ENCODE measurements around the gene SLAIN2. TPM values are rescaled to one million over a fixed set of nuclear protein-coding genes. Genes with fewer than 3 reads are reported as not detected.

Gene SLAIN2
- total RNA-seq, 2 experiments from 2014 or later = 58.8 to 96.5 TPM

DNA sequence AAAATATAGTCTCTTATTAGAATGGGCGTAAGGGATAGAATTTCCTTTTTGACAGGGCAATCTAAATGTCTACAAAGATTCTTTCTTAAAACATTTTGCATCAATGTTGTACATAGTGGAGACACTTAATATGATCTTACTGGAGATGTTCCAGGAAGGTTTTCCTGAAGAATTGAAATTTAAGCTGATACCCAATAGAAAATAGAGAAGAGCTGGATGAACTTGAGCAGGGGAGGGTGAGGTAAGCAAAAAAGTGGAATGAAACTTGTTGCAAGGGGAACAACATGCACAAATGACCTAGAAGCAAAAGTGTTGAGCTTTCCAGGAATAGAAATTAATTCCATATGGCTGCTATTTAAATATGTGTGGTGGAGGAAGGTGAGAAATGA lies 19.7 kb downstream of the SLAIN2 start:
- Mint-ChIP-seq H3K27ac (no peak overlapping the region), H3K36me3 (ENCODE audit: low read depth) (peaks cover 11% of the 10 kb centered on the region), H3K4me1 (no peaks in the 10 kb centered on the region), H3K9me3 (no peaks in the 10 kb centered on the region), H3K27me3 (no peaks in the 10 kb centered on the region), H3K4me3 (no peak overlapping the region)
- ChIA-PET CTCF (interaction anchor here (0.6 kb wide), 1 partner anchor 590 kb away, joined by 3 read pairs; no protein-coding TSS in a partner anchor), POLR2A (no interaction called here)
- no peak for DNase-seq

DNA sequence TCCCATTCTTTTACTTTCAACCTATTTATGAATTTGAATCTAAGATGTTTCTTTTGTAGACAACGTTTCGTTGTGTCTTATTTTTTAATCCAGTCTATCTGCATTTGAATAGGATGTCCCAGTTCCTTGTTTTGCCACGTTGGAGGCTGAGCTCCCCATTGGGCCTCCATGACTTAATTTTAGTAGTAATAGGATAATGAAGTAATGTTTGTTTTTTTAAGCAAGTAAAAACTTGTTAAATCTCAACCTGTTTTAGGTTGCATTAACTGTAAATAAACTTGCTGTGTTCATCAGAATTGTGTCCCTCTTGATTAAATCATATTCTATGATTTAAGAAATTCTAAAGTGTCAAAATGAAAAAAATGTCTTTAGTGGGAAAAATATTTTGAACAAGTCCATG lies 25.3 kb downstream of the SLAIN2 start:
- Mint-ChIP-seq H3K36me3 (ENCODE audit: low read depth) (peaks cover 10% of the 10 kb centered on the region), H3K4me1 (peaks cover 7% of the 10 kb centered on the region), H3K27ac (no peak overlapping the region), H3K9me3 (no peaks in the 10 kb centered on the region), H3K4me3 (no peak overlapping the region), H3K27me3 (no peaks in the 10 kb centered on the region)
- ChIA-PET CTCF (no interaction called here), POLR2A (no interaction called here)
- DNase-seq = no peak

DNA sequence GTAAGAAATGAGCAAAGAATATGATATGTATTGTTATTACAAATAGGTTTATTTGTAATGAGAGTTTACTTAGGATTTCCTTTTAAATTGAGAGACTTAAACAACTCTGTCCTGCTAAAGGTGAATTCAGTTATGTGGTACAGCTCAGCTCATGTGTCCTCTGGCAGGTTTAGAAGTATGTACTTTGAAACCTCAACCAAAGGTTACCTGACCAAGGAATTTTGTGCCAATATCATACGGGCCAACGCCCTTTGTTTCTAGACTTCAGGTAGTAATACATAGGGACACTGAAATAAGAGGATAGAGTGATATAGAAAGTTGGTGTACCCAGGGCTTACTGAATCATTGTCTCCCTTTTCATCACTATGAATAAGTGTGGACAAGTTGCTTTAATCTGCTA lies 25.7 kb downstream of the SLAIN2 start:
- ChIA-PET POLR2A (no interaction called here), CTCF (no interaction called here)
- Mint-ChIP-seq H3K36me3 (ENCODE audit: low read depth) (peaks cover 10% of the 10 kb centered on the region), H3K4me3 (no peak overlapping the region), H3K27ac (no peak overlapping the region), H3K4me1 (peaks cover 7% of the 10 kb centered on the region), H3K9me3 (no peaks in the 10 kb centered on the region), H3K27me3 (no peaks in the 10 kb centered on the region)
- no peak for DNase-seq

DNA sequence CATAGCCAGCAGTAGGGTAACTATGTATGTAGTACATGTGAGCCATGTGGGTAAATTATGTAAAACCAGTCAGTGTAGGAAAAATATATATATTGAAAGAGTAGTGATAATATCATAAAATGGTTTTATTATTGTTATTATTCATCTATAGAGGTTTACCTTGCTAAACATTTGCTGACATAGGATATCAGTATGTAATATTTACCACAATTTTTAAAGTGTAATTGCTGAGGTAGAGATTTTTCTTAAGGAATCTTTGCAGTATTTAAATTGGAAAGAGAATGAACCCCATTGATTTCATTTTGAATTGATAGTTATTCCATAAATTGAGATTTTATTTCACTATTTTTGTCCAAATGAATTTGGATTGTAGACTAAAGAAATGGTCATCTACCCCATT lies 27.1 kb downstream of the SLAIN2 start:
- CTCF ChIA-PET = no interaction called here
- H3K27ac Mint-ChIP-seq = no peak overlapping the region
- H3K27me3 Mint-ChIP-seq = no peaks in the 10 kb centered on the region
- H3K4me1 Mint-ChIP-seq = peaks cover 7% of the 10 kb centered on the region
- H3K9me3 Mint-ChIP-seq = no peaks in the 10 kb centered on the region
- no peak overlapping the region for H3K4me3 Mint-ChIP-seq
- H3K36me3 Mint-ChIP-seq (ENCODE audit: low read depth) = peaks cover 12% of the 10 kb centered on the region
- POLR2A ChIA-PET = no interaction called here
- no peak for DNase-seq

DNA sequence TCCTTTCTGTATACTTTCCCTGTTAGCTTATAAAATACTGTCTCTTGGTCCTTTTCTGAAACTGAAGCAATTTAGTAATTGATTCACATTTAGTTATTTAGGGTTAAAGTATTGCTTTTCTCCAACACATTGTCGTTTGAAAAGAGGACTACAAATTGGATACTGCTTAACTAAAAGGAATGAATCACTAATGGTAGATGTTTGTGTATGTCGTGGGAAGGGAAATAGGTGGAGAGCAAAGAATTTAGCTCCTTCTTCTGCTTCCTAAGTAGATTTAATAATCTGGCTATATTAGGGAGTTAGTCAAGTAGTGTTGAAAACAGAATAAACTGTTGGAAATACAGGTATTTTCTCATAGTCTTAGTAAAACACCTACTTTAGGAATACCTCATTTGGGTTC lies 27.9 kb downstream of the SLAIN2 start:
- H3K9me3 Mint-ChIP-seq = no peaks in the 10 kb centered on the region
- CTCF ChIA-PET = no interaction called here
- H3K4me1 Mint-ChIP-seq = peaks cover 7% of the 10 kb centered on the region
- no peak overlapping the region for H3K27ac Mint-ChIP-seq
- no peak overlapping the region for H3K4me3 Mint-ChIP-seq
- peaks cover 14% of the 10 kb centered on the region for H3K36me3 Mint-ChIP-seq (ENCODE audit: low read depth)
- no peak for DNase-seq
- POLR2A ChIA-PET = no interaction called here
- H3K27me3 Mint-ChIP-seq = no peaks in the 10 kb centered on the region

DNA sequence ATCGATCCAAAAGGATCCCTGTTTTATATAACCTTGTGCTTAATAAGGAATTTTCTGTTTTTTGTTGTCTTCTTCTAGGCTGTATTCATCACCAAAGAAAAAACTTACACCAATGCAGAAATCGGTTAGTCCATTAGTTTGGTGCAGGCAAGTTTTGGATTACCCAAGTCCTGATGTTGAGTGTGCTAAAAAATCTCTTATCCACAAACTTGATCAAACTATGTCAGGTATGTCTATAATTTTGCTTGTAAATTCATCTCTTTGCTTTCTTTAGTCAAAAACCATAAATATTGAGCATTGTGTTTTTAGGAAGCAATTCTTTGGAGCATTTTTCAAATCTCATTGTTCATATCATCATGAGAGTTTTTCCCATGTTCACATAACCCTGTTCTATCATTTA lies 28.4 kb downstream of the SLAIN2 start:
- H3K4me3 Mint-ChIP-seq = no peak overlapping the region
- H3K27me3 Mint-ChIP-seq = no peaks in the 10 kb centered on the region
- no peak for DNase-seq
- CTCF ChIA-PET = interaction anchor here (1.0 kb wide), 1 partner anchor 65 kb away, joined by 3 read pairs; no protein-coding TSS in a partner anchor
- peaks cover 7% of the 10 kb centered on the region for H3K4me1 Mint-ChIP-seq
- H3K27ac Mint-ChIP-seq = no peak overlapping the region
- H3K36me3 Mint-ChIP-seq (ENCODE audit: low read depth) = peaks cover 16% of the 10 kb centered on the region
- no peaks in the 10 kb centered on the region for H3K9me3 Mint-ChIP-seq
- POLR2A ChIA-PET = no interaction called here

DNA sequence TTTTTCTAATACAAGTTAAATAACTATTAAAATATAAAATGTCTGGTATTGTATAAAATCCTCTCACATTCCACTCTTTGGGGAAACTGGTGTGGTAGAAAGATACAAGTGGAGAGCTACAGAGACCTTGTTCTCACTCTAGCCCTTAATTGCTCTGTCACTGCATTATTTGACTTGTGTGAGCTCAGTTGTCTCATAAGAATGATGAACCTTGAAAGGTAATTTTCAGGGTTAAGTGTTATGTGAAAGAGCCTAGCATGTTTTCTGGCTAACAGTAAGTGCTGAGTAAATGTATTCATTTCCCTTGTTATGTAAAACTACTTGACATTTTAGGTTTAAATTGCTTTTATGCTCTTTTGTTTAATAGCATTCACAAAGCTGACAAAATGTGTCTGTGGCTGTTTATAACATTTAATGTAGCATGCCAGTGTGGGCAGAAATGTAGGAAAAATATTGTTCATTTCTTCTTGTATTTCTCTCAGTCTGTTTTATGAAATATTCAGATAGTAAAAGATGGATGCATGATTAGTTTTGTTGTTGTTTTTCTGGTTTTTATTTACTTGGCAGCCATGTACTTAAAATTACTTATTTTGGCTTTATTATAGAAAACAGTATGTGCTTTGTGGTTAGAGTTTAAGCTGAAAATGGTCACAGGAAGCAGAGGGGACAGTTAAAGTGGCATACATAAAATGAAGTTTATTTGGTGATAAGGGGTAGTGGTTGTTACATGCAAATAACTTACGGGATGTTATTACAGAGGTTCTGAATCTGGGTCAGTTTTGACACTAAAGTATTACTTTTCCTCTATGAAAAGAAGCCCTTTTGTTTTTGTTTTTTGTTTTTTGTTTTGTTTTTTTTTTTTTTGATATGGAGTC lies 29.2 kb downstream of the SLAIN2 start:
- CTCF ChIA-PET = interaction anchor here (1.0 to 1.7 kb wide), 2 partner anchors 15 to 66 kb away, joined by 3 to 5 read pairs; no protein-coding TSS in a partner anchor
- no peaks in the 10 kb centered on the region for H3K9me3 Mint-ChIP-seq
- no peak overlapping the region for H3K4me3 Mint-ChIP-seq
- no peak for DNase-seq
- POLR2A ChIA-PET = no interaction called here
- peaks cover 7% of the 10 kb centered on the region for H3K4me1 Mint-ChIP-seq
- H3K27ac Mint-ChIP-seq = no peak overlapping the region
- peaks cover 13% of the 10 kb centered on the region for H3K36me3 Mint-ChIP-seq (ENCODE audit: low read depth)
- no peaks in the 10 kb centered on the region for H3K27me3 Mint-ChIP-seq

DNA sequence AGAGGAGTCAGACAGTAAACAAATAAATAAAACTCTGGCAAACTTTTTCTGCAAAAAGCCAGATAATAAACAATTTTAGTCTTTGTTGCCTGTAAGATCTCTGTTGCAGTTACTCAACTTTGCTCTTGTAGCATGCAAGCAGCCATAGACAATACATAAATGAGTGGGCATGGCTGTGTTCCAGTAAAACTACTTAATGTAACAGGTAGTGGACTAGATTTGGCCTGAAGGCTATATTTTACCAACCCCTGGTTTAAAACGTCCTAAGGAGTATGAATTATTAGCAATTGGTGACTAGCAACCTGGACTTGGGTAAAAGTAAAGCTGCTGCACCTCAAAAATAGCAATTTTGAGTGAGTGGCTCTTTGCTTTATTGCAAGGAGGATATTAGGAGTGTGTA lies 30.9 kb downstream of the SLAIN2 start:
- no peak for DNase-seq
- H3K36me3 Mint-ChIP-seq (ENCODE audit: low read depth) = peaks cover 9% of the 10 kb centered on the region
- no peak overlapping the region for H3K4me3 Mint-ChIP-seq
- H3K27ac Mint-ChIP-seq = no peak overlapping the region
- H3K9me3 Mint-ChIP-seq = no peaks in the 10 kb centered on the region
- ChIA-PET CTCF (no interaction called here), POLR2A (no interaction called here)
- H3K4me1 Mint-ChIP-seq = peaks cover 7% of the 10 kb centered on the region
- H3K27me3 Mint-ChIP-seq = no peaks in the 10 kb centered on the region

DNA sequence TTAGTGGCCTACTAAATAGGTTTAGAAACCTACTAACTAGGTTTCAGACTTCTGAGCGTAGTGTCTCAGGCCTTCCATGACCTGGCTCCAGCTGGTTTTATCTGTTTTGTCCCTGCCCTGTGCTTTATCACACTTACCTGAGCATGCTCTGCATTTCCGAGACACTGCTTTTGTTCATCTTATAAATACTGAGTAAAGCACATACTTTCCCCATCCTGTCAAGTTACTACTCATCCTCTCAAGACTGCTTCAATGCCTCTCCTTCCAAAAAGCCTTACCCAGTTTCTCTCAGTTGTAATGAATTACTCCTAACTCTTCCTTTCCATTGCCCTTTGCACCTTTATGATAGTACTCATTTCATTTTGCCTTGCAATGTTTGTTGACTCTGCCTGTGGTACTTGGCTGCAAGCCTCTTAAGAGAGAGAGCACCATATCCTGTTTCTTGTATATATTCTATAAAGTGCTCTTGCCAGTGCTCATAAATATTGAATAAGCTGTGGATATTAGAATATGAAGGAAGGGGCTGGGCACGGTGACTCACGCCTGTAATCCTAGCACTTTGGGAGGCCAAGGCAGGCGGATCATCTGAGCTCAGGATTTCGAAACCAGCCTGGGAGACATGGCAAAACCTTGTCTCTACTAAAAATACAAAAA lies 34.4 kb downstream of the SLAIN2 start:
- ChIA-PET POLR2A (no interaction called here), CTCF (no interaction called here)
- Mint-ChIP-seq H3K36me3 (ENCODE audit: low read depth) (peaks cover 17% of the 10 kb centered on the region), H3K4me3 (no peak overlapping the region), H3K4me1 (peaks cover under 1% of the 10 kb centered on the region), H3K27ac (no peak overlapping the region), H3K9me3 (no peaks in the 10 kb centered on the region), H3K27me3 (no peaks in the 10 kb centered on the region)
- no peak for DNase-seq

DNA sequence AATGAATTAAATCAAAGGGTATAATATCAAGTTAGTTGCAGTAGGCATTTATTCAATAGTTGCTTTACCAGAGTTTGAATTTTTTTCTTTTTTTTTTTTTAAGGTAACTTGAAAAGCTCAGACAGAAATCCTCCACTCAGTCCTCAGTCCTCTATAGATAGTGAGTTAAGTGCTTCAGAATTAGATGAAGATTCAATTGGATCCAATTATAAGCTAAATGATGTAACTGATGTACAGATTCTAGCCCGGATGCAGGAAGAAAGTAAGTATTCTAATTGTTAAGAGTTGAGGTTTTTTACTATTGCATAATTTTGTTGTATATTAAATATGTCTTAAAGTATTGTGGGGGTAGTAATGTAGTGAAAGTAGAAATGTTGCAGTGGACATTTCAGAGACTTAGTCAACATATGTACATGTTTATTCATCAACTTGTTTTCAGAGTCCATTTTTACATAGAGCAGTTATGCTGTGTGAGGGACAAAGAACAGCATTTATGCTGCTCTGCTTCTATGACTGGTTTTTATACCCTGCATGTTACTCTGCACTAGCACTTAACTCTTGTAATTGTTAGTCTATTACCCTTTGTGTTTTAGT lies 38.4 kb downstream of the SLAIN2 start:
- ChIA-PET POLR2A (no interaction called here), CTCF (no interaction called here)
- Mint-ChIP-seq H3K9me3 (no peaks in the 10 kb centered on the region), H3K27me3 (no peaks in the 10 kb centered on the region), H3K4me1 (no peaks in the 10 kb centered on the region), H3K36me3 (ENCODE audit: low read depth) (peaks cover 16% of the 10 kb centered on the region), H3K27ac (no peak overlapping the region), H3K4me3 (no peak overlapping the region)
- DNase-seq = no peak

DNA sequence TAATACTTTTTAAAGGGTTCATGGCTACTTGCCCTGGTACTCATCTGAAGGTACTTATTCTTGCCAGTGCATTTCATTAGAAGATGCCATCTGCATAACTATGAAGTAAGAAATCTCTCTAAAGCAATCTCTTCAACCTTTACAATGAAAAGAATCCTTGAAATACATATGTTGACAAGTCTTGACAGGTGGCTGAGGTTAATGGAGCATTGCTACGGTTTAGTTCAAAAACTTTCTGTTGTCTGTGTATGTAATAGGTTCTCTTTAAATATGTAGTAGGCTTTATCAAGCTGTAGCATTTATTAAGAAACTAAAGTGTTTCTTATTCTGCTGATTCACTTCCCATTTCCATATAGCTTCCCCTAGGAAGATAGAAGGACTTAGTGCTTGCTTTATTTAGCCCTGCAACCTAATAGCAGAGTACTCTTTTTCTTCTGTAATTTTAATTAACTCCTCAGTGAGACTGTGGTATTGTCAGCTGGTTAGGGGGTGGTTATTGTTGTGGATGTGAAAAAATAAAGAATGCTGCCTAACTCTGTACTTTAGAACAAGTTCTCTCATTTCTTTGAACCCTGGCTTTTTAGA lies 39.3 kb downstream of the SLAIN2 start:
- no peak overlapping the region for H3K27ac Mint-ChIP-seq
- CTCF ChIA-PET = interaction anchor here (0.6 to 0.7 kb wide), 2 partner anchors 16 to 56 kb away, joined by 3 read pairs; no protein-coding TSS in a partner anchor
- H3K27me3 Mint-ChIP-seq = no peaks in the 10 kb centered on the region
- POLR2A ChIA-PET = no interaction called here
- H3K4me1 Mint-ChIP-seq = no peaks in the 10 kb centered on the region
- no peak overlapping the region for H3K4me3 Mint-ChIP-seq
- DNase-seq = no peak
- peaks cover 20% of the 10 kb centered on the region for H3K36me3 Mint-ChIP-seq (ENCODE audit: low read depth)
- H3K9me3 Mint-ChIP-seq = no peaks in the 10 kb centered on the region

DNA sequence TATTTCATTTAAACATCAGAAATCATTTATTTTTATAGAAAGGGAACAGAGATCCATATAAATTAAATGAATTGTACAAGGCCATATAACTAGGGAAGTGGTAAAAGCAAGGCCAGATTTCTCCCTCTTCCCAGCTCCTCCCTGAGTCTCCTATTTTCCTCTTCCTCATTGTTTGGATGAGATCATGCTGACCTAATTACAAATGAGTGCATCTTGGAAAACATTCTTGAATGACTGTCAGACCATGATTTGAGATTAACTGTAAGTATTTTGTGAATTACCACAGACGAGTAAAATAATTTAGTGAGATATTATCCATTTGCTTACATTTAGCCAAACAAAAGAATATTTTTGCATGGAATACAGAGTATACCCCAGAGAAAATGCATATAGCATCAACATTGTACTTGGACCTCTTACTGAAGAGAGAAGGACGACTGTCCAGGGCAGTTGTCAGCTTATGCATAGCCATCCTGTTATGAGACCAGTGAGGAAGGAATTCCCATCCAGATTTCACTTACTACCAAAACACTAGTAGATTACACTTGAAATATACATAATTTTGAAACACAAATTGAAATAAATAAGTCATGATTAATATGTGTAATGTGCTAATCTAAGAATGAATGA lies 47.3 kb downstream of the SLAIN2 start:
- H3K36me3 Mint-ChIP-seq (ENCODE audit: low read depth) = peaks cover 22% of the 10 kb centered on the region
- H3K27me3 Mint-ChIP-seq = no peaks in the 10 kb centered on the region
- no peak overlapping the region for H3K4me3 Mint-ChIP-seq
- ChIA-PET POLR2A (no interaction called here), CTCF (no interaction called here)
- H3K4me1 Mint-ChIP-seq = no peaks in the 10 kb centered on the region
- H3K27ac Mint-ChIP-seq = no peak overlapping the region
- no peak for DNase-seq
- no peaks in the 10 kb centered on the region for H3K9me3 Mint-ChIP-seq

DNA sequence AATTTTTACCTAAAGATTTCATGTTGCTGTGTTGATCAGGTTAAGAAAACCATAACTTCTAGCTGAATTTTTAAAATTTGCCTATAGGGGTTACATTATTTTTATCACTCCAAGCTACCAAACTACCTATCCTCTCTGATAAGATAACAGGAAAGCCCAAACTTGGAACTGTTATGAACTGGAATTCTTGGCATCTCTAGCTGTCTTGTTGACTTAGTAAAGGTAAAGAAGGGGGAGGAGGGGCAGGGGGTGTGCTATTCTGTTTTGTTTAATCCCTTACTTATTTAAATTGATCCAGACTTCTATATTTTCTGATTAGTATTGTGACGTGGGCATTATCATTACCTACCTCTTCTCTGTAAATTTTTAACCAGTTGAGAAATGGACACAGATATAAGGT lies 54.7 kb downstream of the SLAIN2 start:
- Mint-ChIP-seq H3K9me3 (no peaks in the 10 kb centered on the region), H3K4me1 (peaks cover 4% of the 10 kb centered on the region), H3K27me3 (no peaks in the 10 kb centered on the region), H3K36me3 (ENCODE audit: low read depth) (peaks cover 51% of the 10 kb centered on the region), H3K4me3 (no peak overlapping the region), H3K27ac (no peak overlapping the region)
- CTCF ChIA-PET = interaction anchor here (0.7 kb wide), 1 partner anchor 15 kb away, joined by 3 read pairs; no protein-coding TSS in a partner anchor
- no peak for DNase-seq
- POLR2A ChIA-PET = no interaction called here

Measured in activated CD4-positive, alpha-beta T cell treated with anti-CD3 and anti-CD28 coated beads, Interleukin-2, amount 10 ng/mL, durations not matched to agents 7 days and 5 days (primary cell).